PC-9 (cell line): ENCODE data around the gene CDH11.

Experiments used
- EZH2 ChIP-seq: fragments of 200-600 bp; sonication (generic); IDR thresholded peaks from 2 replicates; pipeline ENCODE4 v1.8.0; 2017; ENCODE audit warnings: antibody characterized with exemption, low read depth
- TF ChIP-seq, protein P1 (sequence below): fragments of 200-600 bp; sonication (generic); conservative IDR thresholded peaks from 2 replicates; pipeline ENCODE4 v1.6.1; 2017; ENCODE audit warnings: mixed run types, antibody characterized with exemption, mild to moderate bottlenecking, moderate library complexity

DNA sequence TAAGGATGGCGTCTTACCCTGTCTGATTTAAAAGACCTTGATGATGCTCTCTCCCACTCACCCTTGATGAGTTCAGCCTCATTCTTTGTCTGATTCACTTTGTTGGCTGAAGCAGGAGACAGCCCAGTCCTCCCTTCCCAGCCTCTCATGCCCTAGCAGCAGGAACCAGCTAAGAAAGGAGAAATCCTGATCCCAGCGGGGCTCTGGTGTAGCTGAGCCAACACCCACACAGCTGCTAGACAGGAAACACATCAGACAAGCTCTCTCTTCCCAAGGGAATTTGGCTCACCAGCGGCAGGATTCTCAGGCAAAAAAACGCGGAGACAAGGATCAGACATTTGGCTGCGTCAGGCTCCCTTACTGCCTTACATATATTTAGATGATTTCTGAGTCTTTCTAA, 211.5 kb downstream of the CDH11 start:
- TF ChIP-seq, protein P1, sequence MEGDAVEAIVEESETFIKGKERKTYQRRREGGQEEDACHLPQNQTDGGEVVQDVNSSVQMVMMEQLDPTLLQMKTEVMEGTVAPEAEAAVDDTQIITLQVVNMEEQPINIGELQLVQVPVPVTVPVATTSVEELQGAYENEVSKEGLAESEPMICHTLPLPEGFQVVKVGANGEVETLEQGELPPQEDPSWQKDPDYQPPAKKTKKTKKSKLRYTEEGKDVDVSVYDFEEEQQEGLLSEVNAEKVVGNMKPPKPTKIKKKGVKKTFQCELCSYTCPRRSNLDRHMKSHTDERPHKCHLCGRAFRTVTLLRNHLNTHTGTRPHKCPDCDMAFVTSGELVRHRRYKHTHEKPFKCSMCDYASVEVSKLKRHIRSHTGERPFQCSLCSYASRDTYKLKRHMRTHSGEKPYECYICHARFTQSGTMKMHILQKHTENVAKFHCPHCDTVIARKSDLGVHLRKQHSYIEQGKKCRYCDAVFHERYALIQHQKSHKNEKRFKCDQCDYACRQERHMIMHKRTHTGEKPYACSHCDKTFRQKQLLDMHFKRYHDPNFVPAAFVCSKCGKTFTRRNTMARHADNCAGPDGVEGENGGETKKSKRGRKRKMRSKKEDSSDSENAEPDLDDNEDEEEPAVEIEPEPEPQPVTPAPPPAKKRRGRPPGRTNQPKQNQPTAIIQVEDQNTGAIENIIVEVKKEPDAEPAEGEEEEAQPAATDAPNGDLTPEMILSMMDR: no peak
- TF ChIP-seq EZH2: no peak
